HepG2 (cell line): ENCODE data around the gene CPNE2.

Experiments
- CEBPB ChIP-seq: IDR thresholded peaks from 2 replicates; pipeline ENCODE4 v1.6.1; 2011; ENCODE audit warnings: low read depth, low read length, improper control_type of control experiment, borderline replicate concordance
- GATA4 ChIP-seq: sonication (generic); IDR thresholded peaks from 2 replicates; pipeline ENCODE4 v1.6.1; 2016; ENCODE audit warnings: antibody characterized with exemption, low read depth, borderline replicate concordance
- MAFG ChIP-seq: sonication (generic); formaldehyde crosslinking; IDR thresholded peaks from 2 replicates; pipeline ENCODE4 v1.5.1; 2020; ENCODE audit warnings: mild to moderate bottlenecking, missing genetic modification reagents
- POLR2A ChIP-seq, 2 experiments: IDR thresholded peaks; 2 replicates each; pipeline ENCODE4 v1.6.1; 2011; ENCODE audit warnings: low read depth in 2 of 2, low read length in 2 of 2, mild to moderate bottlenecking in 1 of 2, moderate library complexity in 1 of 2; ENCODE audit not compliant: insufficient read depth in 1 of 2
- U2AF2 ChIP-seq: fragments of 200-400 bp; formaldehyde crosslinking; IDR thresholded peaks from 2 replicates; pipeline ENCODE4 v1.6.1; 2017; ENCODE audit warnings: low read depth, mild to moderate bottlenecking, low read length
- ZNF724P ChIP-seq: sonication (generic); formaldehyde crosslinking; IDR thresholded peaks from 2 replicates; pipeline ENCODE4 v1.8.0; 2022; ENCODE audit warnings: missing genetic modification reagents, borderline replicate concordance
- TF ChIP-seq, protein P1 (sequence below): sonication (generic); formaldehyde crosslinking; conservative IDR thresholded peaks from 2 replicates; pipeline ENCODE4 v1.4.0; 2020; ENCODE audit warnings: missing genetic modification reagents

DNA sequence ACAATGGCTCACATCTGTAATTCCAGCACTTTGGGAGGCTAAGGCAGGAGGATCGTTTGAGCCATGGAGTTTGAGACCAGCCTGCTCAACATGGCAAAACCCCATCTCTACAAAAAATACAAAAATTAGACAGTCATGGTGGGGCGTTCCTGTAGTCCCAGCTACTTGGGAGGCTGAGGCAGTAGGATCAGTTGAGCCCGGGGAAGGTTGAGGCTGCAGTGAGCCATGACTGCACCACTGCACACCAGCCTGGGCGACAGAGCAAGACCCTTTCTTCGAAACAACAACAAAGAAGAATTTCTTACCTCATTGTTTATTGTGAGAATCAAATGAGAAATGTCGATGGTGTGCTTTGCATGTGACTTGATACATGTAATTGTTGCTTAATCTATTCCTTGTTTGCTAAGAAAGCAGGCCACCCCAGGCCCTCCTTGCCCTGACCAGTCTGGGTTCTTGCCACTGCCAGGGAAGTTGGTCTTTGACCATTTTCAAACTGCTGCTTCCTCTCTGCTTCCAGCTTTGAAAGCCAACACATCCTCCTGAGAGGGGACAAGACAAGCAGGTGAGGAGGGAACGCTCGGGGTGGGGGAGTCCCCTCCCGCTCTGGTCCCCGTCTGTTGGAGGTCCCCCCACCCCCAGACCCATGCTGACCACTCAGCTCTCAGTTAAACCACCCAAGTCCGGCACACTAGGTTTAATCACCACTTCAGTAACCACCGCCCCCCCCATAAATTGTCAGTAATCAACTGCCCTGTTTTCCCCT lies 47.3 kb upstream of the CPNE2 start:
- no peak for TF ChIP-seq GATA4
- TF ChIP-seq MAFG (CRISPR knock-in tag): no peak
- no peak for TF ChIP-seq ZNF724P
- no peak for TF ChIP-seq U2AF2
- no peak for TF ChIP-seq CEBPB
- TF ChIP-seq, protein P1, sequence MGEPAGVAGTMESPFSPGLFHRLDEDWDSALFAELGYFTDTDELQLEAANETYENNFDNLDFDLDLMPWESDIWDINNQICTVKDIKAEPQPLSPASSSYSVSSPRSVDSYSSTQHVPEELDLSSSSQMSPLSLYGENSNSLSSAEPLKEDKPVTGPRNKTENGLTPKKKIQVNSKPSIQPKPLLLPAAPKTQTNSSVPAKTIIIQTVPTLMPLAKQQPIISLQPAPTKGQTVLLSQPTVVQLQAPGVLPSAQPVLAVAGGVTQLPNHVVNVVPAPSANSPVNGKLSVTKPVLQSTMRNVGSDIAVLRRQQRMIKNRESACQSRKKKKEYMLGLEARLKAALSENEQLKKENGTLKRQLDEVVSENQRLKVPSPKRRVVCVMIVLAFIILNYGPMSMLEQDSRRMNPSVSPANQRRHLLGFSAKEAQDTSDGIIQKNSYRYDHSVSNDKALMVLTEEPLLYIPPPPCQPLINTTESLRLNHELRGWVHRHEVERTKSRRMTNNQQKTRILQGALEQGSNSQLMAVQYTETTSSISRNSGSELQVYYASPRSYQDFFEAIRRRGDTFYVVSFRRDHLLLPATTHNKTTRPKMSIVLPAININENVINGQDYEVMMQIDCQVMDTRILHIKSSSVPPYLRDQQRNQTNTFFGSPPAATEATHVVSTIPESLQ: no peak
- no peak for TF ChIP-seq POLR2A (IDR thresholded peaks at IDR 0.05; ENCODE audit: insufficient read depth in 1 of 2, low read depth in 2 of 2, low read length in 2 of 2)
